Iris pigment epithelial cell (primary cell): Measurements from ENCODE around the gene DBNDD1.

Experiments used
- DNase-seq: peaks from one replicate; pipeline ENCODE4 v3.0.0-alpha.2; 2011; ENCODE audit warnings: low read depth

The DBNDD1 gene

GRCh38 chr16:89962754-89963498, 56.3 kb downstream of the DBNDD1 start:
- DNase-seq: no peak

GRCh38 chr16:89961920-89962319, 57.3 kb downstream of the DBNDD1 start:
- no peak for DNase-seq

GRCh38 chr16:89960966-89961365, 58.3 kb downstream of the DBNDD1 start:
- DNase-seq: no peak

GRCh38 chr16:89958596-89958995, 60.7 kb downstream of the DBNDD1 start:
- DNase-seq: no peak

GRCh38 chr16:89958068-89958467, 61.2 kb downstream of the DBNDD1 start:
- DNase-seq: peak; percentile 44

GRCh38 chr16:89957216-89957785, 62.0 kb downstream of the DBNDD1 start:
- no peak for DNase-seq

- DNase-seq: no peak
Measured at GRCh38 chr16:89956505-89957215, 62.6 kb downstream of the DBNDD1 start.

- DNase-seq: no peak
Measured at GRCh38 chr16:89955001-89955685, 64.1 kb downstream of the DBNDD1 start.
